Measurements from ENCODE around the gene GXYLT2. TPM values are rescaled to one million over a fixed set of nuclear protein-coding genes. Genes with fewer than 3 reads are reported as not detected.

Gene GXYLT2
- total and polyA plus RNA-seq, 2 of the 13 experiments (the other 11 are each of a cell fraction or from before 2014, with no cell fraction given): 4.3 to 6.9 TPM

DNA sequence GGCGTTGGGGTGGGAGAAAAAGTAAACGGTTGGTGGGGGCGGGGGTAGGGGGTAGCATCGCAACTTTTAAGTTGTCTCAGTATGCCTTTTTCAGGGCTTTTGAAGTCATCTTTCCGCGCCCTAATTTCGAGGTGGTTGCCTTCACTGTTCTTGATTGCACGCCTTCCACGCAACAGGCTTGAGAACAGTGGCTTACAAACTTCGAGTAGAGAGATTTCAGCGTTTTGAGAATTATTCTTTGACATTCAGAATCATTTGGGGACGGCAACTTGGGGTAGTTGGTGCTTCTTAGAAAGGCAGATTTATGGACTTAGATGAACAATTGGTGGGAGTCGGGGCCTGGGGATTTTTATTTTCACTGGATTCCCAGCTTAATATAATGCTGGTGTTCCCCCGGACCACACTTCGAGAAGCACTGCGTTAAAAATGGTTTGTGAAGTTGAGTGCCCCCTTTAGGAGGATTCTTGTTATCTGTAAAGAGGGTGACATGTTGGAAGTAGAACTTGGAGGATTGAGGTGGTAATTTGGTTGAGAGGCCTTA is 109.6 kb downstream of the GXYLT2 start (continued):
- TF ChIP-seq ETV5 (CRISPR knock-in tag; IDR thresholded peaks at IDR 0.05; ENCODE audit: borderline replicate concordance) (no peak), ZNF543 (CRISPR knock-in tag; IDR thresholded peaks at IDR 0.05) (0 out of 2 replicates have a peak, but pooled peaks have one; percentile 40), IRX3 (CRISPR knock-in tag; IDR thresholded peaks at IDR 0.05; ENCODE audit: borderline replicate concordance, low read depth) (no peak), ZNF737 (CRISPR knock-in tag; IDR thresholded peaks at IDR 0.05; ENCODE audit: borderline replicate concordance) (no peak), ZNF136 (CRISPR knock-in tag; IDR thresholded peaks at IDR 0.05; ENCODE audit: low read depth) (no peak), SAP130 (CRISPR knock-in tag; IDR thresholded peaks at IDR 0.05; ENCODE audit: low read depth) (peak; percentile 54; the same call in 1 of the 2 replicates), SMC3 (IDR thresholded peaks at IDR 0.05; ENCODE audit: low read length) (peak; percentile 36), ZNF34 (CRISPR knock-in tag; IDR thresholded peaks at IDR 0.05; ENCODE audit: borderline replicate concordance) (0 out of 2 replicates have a peak, but pooled peaks have one; percentile 74), CREM (IDR thresholded peaks at IDR 0.05) (no peak), CREM (CRISPR knock-in tag; IDR thresholded peaks at IDR 0.05) (no peak), STAG1 (CRISPR knock-in tag; IDR thresholded peaks at IDR 0.05) (peak; percentile 63), ARID5B (CRISPR knock-in tag; IDR thresholded peaks at IDR 0.05) (0 out of 2 replicates have a peak, but pooled peaks have one; percentile 33)

All from HepG2 (cell line).